Peyer's patch (tissue), 4 donors: ENCODE data around the gene SURF1.

Source experiments
- POLR2A ChIP-seq, 2 donors: fragments of 450-650 bp; IDR thresholded peaks; one replicate each; pipeline ENCODE4 v1.5.1; 2017; ENCODE audit warnings: antibody characterized with exemption in 2 of 2, mild to moderate bottlenecking in 2 of 2, moderate library complexity in 2 of 2
- TF ChIP-seq, protein P1 (sequence below), 6 experiments: fragments of 450-650 bp in 4 of 6; fragments of 200-600 bp in 2 of 6; sonication (generic) in 1 of 6; IDR thresholded peaks; one replicate each; pipeline ENCODE4 v1.5.1; 2017 to 2019; ENCODE audit warnings: antibody characterized with exemption in 6 of 6, mild to moderate bottlenecking in 3 of 6, moderate library complexity in 1 of 6

DNA sequence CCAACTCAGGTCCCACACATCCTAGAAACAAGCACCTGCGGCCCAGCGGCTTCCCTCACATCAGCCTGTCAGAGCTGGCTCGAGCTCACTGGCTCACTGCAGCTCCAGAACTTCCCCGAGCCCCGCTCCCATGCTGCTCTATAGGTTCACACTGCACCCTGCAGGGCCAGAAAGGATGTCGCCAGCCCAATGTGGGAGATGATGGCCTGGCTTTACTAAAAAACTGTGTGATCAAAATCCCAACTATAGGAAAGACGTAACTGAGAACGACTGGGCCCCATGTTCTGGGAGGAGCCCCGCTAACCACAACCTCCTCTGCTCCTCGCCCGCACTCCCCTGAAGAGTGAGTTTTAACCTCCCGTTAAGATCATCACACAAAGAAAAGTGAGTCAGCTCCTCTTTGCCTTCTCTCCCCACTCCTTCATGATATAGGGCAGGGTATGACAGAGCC lies 15.0 kb upstream of the SURF1 start:
- no peak for TF ChIP-seq POLR2A (IDR thresholded peaks at IDR 0.05)
- TF ChIP-seq, protein P1, sequence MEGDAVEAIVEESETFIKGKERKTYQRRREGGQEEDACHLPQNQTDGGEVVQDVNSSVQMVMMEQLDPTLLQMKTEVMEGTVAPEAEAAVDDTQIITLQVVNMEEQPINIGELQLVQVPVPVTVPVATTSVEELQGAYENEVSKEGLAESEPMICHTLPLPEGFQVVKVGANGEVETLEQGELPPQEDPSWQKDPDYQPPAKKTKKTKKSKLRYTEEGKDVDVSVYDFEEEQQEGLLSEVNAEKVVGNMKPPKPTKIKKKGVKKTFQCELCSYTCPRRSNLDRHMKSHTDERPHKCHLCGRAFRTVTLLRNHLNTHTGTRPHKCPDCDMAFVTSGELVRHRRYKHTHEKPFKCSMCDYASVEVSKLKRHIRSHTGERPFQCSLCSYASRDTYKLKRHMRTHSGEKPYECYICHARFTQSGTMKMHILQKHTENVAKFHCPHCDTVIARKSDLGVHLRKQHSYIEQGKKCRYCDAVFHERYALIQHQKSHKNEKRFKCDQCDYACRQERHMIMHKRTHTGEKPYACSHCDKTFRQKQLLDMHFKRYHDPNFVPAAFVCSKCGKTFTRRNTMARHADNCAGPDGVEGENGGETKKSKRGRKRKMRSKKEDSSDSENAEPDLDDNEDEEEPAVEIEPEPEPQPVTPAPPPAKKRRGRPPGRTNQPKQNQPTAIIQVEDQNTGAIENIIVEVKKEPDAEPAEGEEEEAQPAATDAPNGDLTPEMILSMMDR (IDR thresholded peaks at IDR 0.05), result no peak
